GM08714 (cell line): ENCODE data around the gene COP1.
"Not testable (repeated sequence)": the region's sequence is repeated elsewhere in the genome, so short reads cannot be mapped to it uniquely, and the experiment has no call there.

Experiments
- H3K4me3 ChIP-seq: fragments of 200-500 bp; sonication (Bioruptor generic); 2 replicates; pipeline ENCODE4 v1.5.1; 2014; ENCODE audit warnings: mild to moderate bottlenecking, low read length, inconsistent platforms
- ZNF274 ChIP-seq: IDR thresholded peaks from 2 replicates; pipeline ENCODE4 v1.6.1; 2012; ENCODE audit warnings: mild to moderate bottlenecking, low read depth, low read length

COP1 gene

DNA sequence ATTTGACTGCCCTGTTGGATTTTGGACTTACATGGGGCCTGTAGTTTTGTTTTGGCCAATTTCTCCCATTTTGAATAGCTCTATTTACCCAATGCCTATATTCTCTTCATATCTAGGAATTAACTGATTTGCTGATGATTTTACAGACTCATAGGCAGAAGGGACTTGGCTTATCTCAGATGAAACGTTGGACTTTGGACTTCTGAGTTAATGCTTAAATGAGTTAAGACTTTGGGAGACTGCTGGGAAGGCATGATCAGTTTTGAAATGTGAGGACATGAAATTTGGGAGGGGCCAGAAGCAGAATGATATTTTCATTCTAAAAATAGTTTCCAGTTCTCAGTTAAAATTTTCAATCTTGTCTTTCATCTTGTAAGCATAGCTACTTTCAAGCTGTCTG, 222.3 kb downstream of the COP1 start:
- no peak overlapping the region for H3K4me3 ChIP-seq
- TF ChIP-seq ZNF274: no peak

DNA sequence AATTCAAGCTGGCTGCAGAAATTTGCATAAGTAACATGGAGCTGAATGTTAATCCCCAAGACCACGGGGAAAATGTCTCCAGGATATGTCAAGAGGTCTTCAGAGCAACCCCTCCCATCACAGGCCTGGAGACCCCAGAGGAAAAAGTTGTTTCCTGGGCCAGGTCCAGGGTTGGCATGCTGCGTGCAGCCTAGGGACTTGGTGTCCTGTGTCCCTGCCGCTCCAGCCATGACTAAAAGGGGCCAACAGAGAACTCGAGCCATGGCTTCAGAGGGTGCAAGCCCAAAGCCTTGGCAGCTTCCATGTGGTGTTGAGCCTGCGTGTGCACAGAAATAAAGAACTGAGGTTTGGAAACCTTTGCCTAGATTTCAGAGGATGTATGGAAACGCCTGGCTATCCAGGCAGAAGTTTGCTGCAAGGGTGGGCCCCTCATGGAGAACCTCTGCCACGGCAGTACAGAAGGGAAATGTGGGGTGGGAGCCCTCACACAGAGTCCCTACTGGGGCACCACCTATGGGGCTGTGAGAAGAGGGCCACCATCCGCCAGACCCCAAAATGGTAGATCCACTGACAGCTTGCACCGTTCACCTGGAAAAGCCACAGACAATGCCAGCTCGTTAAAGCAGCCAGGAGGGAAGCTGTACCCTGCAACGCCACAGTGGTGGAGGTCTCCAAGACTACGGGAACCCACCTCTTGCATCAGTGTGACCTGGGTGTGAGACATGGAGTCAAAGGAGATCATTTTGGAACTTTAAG, 222.9 kb downstream of the COP1 start:
- TF ChIP-seq ZNF274: no peak
- no peak overlapping the region for H3K4me3 ChIP-seq

DNA sequence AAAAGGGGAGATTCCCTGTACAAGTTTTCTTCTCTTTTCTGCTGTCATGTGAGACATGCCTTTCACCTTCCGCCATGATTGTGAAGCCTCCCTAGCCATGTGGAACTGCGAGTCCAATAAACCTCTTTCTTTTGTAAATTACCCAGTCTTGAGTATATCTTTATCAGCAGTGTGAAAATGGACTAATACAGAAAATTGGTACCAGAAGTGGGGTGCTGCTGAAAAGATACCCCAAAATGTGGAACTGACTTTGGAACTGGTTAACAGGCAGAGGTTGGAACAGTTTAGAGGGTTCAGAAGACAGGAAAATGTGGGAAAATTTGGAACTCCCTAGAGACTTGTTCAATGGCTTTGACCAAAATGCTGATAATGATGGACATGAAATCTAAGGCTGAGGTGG, 223.7 kb downstream of the COP1 start:
- H3K4me3 ChIP-seq: not testable (repeated sequence)

DNA sequence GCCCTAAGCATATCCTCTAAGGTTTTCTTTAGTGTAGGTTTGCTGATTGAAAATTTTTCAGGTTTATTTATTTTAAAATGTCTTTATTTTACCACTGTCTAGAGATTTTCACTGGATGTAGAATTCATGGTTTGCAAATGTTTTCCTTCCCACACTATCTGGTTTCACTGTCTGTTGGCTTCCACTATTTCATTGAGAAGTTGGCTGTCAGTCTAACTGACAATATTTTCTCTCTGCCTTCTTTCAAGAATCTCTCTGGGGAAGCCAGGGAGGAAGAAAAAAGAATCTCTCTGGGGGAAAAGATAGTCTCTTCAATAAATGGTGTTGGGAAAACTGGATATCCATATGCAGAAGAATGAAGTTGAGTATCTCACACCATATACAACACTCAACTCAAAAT, 226.0 kb downstream of the COP1 start:
- H3K4me3 ChIP-seq: no peak overlapping the region
- TF ChIP-seq ZNF274: no peak

DNA sequence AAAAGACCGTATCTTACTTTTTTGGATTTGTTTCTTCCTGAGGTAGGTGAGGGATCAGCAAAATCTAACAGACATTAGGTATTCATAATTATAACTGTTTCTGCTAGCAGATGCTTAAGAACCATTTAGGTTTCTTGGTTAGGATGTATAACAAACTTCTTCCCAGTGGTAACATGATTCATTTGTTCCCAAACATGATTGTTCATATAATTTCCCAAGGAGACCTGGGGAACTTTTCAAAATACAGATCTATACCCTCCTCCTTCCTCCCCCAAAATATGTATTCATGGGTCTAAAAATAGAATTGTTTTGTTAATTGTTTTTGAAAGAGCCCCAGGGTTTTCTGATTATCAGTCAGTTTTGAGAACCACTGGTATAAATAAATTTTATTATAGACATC, 228.2 kb downstream of the COP1 start:
- TF ChIP-seq ZNF274: no peak

DNA sequence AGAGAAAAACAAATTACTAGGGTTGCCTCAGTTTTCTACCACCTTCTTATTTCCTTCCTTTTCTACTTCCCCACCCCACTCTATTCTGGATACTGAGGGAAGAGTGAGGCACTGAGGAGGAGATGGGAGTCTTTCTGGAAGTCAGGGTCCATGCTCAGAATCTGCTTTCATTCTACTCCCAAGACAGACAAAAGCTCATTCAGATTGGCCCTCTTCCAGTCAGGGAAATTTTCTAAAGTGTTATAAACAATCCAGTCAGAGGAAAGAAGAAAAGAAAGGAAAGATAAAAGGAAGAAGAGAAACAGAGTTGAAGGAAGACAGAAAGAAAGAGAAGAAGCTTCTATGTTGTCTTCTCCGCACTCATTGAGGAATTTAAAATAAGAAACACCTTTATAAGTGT, 228.6 kb downstream of the COP1 start:
- no peak overlapping the region for H3K4me3 ChIP-seq
- TF ChIP-seq ZNF274: no peak

More for the DNA sequence above, 228.2 kb downstream of the COP1 start:
- H3K4me3 ChIP-seq: no peak overlapping the region

DNA sequence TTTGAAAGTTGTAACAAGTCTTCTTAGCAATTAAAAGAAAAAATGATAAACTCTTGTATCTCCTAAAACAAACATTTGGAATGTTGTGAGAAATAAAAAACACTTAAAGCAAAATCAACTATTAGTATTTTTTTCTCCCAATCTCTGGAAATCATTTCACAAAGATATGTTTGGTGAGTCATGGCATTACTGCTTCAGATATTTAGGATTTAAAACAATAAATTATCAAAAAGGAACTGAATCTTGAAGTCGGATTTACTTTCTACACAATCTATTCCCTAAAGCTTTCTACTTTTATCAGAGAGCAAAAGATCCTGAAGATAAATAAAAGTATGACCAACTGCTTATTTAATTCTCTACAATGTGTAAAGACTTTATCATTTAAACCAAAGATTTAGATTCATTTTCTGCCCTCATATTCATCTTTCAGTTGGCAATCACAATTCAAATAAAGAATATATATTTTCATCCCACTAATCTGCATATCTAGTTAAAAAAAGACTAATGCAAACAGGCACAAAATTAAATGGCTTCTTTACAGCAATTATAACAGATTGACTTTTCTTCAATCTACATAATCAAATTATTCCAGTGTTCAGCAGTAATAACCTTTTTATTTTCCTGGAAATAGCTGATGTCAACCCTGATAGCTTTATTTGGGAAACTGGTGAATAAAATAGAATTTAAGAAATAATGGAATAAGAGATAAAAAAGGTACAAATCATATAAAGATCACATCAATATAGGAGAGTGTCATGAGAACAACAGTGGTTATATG, 230.0 kb downstream of the COP1 start:
- H3K4me3 ChIP-seq: no peak overlapping the region
- TF ChIP-seq ZNF274: no peak

DNA sequence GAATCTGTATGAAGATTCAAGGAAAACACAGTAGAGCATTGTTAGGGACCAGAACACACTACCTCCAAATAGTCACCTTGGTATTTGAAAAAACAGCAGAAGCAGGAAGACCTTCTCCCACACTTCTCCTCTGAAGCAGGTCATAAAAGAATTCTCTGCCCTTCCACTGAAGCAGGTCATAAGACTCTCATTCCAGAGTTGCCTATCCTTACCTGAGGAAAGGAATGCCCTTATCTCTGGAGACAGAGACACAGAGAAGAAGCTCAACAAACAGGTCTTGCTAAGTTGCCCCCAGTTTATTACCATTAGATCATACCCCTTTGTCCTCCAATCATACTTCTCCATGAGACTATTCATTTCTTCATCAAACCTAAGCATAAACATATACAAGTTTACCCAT, 237.9 kb downstream of the COP1 start:
- no peak for TF ChIP-seq ZNF274
- H3K4me3 ChIP-seq: no peak overlapping the region

DNA sequence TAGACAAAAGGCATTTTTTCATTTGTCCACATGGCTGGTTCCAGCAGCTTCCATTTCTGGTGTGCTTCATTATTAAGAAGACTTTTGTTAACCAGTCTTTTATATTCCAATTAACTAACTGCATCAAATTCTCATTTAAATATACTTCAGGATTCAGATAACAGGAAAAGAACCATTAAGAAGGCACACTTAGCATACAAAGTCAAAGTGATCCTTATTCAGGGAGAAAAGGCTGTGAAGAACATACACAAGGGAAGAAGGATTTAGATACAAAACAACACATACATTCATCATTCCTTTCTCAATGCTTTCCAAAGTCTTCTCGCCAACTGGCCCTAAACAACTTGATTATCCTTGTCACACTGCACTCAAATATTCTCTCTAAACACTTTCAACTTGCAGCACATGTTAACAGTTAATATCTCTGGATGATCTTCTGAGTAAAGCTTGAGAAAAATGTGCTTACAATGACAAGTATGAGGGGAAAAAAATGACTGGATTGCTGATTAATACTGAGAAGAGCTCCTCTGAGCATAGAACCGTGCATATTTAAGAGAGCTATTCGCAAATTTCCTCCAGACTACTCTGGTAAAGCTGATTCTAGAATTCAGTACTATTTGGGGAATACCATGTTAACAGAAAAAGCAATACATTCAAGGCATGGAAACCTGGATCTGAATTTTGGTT, 238.5 kb downstream of the COP1 start:
- H3K4me3 ChIP-seq: no peak overlapping the region
- no peak for TF ChIP-seq ZNF274

DNA sequence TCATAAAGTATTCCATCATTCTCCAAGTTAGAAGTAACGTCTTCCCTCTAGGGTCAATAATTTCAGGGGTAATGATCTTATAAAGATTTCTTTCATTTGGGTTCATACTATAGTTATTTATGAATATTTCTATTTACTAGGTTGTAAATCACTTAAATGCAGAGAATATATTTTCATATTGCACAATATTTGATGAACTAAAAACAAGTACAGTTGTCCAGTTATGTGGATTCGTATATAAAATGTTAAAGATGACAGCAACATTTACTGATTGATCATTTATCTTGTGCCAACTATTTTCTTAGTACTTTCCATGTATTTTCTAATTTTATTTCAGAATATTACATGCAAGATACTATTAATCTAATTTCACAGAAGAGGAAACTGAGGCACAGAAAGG, 243.3 kb downstream of the COP1 start:
- TF ChIP-seq ZNF274: no peak
- H3K4me3 ChIP-seq: no peak overlapping the region

DNA sequence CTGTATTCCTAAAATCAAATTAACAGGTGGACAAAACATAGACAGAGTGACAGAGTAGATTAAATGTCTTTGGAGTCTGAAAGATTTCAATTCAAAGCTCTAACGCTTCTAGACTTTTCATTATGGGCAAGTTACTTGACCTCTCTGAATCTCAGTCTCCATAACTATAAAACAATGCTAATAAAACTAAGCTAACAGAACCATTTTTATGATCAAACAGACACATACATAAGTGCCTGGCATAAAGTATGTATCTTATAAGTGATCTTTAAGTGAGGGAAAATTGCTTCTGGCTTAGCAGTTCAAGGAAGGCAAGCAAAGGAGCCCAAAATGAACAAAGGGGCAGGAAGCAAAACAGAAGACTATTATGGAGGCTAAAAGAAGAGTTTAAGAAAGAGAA, 246.9 kb downstream of the COP1 start:
- no peak overlapping the region for H3K4me3 ChIP-seq
- TF ChIP-seq ZNF274: no peak

DNA sequence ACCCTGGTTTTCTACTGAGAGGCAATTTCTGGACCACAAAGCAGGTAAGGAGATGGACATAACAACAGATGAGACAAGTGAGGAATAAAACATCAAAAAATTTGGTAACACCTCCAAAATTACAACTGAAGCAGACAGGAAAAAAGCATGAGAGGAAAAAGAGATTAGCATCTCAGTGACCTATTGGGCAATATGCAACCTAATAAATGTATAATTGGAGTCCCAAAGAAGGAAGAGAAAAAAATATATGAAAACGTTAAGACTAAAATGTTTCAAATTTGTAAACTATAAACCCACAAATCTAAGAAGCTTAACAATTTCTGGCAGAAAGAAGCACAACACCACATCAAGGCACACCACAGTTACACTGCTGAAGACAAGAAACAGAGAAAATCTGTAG, 255.5 kb downstream of the COP1 start:
- TF ChIP-seq ZNF274: no peak

DNA sequence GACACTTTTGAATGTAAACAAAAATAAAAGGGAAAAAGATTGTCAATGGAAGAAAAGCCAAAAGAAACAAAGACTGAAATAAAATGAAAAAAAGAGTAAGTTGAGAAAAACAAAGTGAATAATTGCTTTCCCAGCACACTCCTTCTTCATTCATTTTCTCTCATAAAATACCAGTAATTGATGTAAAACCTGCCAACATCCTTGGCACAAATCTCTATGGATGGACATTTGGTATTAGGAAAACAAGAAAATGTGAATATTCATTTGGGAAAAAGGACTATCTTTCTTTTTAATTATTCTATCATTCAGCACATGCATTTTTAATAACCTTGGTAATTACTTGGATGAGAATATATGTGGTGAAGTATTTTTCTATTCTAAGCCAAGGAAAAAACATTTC, 259.3 kb downstream of the COP1 start:
- no peak overlapping the region for H3K4me3 ChIP-seq
- no peak for TF ChIP-seq ZNF274

More for the DNA sequence above, 255.5 kb downstream of the COP1 start:
- no peak overlapping the region for H3K4me3 ChIP-seq

DNA sequence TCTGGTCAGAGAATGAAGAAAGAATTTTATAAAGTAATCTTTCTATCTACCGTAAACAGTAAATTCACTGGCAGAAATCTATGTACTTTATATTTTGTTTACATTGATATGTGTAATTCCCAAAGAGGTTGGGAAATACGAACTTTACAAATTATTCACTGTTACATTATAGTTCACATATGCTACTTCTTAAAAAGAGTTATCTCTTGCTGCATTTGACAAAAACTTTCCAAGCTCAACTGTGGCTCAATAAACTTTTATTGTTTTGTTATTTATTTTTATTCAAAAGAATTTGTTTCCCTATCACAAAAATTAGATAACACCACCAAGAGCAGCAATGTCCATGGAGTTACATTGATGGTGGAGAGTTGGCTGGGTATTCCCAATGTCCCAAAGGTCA, 262.5 kb downstream of the COP1 start:
- no peak overlapping the region for H3K4me3 ChIP-seq
- no peak for TF ChIP-seq ZNF274

DNA sequence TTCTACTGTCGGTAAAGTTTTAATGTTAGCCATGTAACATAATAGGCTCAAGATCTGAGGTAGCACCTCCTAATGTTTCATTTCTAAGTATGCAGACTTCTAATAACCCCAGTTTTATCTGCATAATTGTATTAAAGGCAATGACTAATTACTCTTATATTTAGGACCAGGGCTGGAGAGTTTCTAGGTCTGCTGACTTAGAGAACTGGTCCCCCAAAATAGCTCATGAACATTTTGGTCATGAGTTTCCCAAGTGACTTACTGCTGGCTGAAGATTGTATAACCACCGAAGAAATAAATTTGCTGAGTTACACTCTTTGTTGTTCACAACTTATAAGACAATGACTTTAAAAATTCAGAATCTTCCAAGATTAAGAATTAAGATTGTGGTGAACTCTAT, 265.9 kb downstream of the COP1 start:
- no peak overlapping the region for H3K4me3 ChIP-seq
- no peak for TF ChIP-seq ZNF274
